ENCODE results near the gene HNRNPLL. TPM values are rescaled to one million over a fixed set of nuclear protein-coding genes. Genes with fewer than 3 reads are reported as not detected.
A peak's percentile ranks its signal among the peaks of the same experiment; 100 is the strongest.

Gene HNRNPLL
- total RNA-seq, 1 experiment from 2014 or later: 32.4 TPM

DNA sequence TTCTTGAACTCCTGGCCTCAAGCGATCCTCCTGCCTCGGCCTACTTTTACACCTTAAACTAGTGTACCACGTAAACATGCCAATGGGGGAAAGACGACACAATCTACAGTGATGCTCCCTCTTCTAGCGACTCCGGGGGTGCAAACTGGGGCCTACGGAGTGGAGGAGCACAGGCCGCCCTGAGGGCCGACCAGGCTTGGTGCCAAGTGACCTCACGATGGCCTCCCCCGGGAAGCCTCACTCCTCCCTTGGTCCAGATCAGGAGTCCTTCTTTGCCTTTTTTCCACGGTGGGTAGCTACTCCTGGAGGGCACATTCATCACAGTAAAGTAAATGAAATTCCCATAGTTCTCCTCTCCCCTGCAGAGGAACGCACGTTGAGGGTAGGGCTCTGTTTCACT lies 73.5 kb downstream of the HNRNPLL start:
- no peak for DNase-seq (ENCODE audit: low spot score)

DNA sequence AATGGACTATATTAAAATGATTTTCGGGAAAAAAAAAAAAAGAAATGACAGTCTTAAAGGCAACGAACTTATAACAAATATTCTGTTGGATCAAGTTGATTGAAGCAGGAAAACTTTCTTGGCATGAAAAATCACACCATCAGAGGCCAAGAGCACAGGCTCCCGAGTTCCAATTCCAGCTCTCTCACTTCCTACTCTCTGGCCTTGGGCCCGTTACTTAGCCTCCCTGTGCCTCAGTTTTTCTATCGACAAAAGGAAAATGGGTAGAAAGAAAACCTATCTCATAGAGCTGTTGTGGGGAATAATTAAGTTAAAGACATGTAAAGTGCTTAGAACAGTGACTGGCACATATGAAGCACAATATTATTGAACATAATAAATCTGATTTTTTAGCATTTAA lies 74.2 kb downstream of the HNRNPLL start:
- DNase-seq (ENCODE audit: low spot score): no peak

DNA sequence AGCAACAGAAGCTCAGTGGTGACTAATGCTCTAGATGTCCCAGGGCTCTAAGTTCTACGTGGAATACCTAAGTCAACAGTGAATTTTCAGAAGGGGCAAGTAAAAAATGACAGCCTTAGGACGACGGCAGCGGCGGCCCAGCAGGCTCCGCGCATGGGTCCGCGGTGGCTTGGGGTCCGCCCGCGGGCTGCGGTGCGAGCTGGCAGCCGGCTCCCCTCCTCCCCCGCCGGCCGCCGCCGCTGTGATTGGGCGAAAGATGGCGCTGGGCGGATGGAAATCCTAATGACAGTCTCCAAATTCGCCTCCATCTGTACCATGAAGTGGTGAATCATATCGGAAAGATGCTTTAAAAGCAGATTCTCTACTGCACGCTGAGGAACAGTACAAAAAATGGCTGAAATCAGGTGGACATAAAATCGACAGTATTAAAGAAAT lies 74.7 kb downstream of the HNRNPLL start:
- no peak for DNase-seq (ENCODE audit: low spot score)

DNA sequence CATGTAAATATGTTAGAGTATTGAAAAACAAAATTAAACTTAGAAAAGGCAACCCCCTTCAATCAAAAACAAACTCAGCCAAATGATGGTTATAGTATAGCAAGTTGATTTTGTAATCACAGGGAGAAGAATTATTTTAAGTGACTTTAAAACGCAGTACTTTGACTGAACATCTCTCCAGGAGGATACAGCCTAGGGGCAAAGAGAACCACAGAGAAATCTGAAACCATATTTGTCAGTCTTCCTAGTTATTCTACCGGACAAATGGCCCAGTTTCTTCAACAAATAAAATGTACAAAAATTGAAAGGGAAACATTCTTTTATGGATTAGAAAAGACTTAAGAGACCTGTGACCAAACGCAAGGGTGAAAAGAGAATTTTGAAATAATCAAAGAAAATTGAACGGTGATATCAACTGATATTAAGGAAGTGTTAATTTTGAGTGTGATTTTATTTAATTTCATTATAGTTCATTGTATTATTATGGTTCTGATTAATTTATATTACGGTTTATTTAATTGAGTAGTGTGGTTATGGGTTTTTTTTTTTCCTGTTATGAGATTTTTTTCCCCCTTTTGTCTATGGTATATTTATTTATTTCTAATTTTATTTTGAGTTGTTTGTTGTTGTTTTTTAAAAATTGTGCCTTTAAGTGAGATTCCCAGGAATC lies 75.3 kb downstream of the HNRNPLL start:
- no peak for DNase-seq (ENCODE audit: low spot score)

DNA sequence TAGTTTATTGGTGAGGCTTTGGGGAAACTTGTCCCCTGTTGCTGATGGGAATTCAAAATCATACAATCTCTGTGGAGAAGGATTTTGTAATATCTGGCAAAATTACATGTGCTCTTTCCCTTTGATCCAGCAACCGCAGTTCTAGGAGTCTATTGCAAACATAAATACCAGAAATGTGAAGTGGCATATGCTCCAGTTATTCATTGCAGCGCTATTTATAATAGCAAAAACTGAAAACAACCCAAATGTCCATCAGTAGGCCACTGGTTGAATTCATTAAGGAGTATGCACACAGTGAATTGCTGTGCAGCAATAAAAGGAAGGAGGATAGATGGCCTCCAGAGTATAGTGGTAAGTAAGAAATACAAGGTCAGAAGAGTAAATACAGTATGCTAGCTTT lies 76.5 kb downstream of the HNRNPLL start:
- DNase-seq (ENCODE audit: low spot score): no peak

DNA sequence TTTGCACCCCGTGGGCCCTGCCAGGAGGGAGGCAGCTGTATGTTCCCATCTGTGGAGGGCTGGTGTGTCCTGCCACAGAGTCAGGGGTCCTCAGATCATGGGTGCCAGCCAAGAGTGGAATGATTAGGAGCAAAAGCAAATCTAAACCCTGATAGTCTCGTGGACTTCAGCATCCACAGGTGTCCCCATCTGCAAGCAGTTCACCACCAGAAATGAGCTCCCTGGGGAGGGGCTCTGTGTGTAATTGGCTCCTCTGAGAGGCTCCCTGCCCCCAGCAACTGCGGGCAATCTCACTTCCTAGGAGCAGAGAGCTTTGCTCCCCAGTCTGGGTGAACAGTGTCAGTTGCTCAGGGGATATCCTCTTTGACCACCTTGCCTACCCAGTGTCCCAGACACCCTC lies 78.1 kb downstream of the HNRNPLL start:
- no peak for DNase-seq (ENCODE audit: low spot score)

DNA sequence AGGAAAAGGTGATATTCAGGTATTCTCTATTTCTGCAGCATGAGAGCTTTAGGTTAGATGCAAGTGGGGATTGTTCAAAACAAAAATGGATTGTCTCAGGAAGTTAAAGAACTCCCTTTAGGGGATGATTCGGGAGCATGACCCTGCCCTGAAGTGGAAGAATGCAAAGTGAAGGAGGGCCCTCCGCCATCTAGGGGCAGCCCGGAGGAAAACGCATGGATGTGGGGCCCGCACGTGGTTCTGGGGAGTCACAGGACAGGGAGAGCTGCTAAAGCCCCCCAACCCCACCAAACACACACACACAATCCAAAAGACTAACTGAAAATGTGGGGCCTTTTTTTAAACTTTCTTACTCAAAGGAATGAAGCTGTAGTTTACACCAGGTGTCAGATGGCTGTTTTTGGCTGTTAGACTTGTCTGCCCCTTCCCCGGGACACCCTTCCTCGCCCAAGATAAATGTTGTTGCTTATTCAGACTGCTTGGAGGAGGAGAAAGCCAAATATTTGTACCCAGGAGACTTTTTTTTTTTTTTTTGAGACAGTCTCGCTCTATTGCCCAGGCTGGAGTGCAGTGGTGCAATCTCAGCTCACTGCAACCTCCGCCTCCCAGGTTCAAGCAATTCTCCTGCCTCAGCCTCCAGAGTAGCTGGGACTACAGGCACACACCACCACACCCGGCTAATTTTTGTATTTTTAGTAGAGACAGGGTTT lies 78.8 kb downstream of the HNRNPLL start:
- peak; percentile 20 for DNase-seq (ENCODE audit: low spot score)

DNA sequence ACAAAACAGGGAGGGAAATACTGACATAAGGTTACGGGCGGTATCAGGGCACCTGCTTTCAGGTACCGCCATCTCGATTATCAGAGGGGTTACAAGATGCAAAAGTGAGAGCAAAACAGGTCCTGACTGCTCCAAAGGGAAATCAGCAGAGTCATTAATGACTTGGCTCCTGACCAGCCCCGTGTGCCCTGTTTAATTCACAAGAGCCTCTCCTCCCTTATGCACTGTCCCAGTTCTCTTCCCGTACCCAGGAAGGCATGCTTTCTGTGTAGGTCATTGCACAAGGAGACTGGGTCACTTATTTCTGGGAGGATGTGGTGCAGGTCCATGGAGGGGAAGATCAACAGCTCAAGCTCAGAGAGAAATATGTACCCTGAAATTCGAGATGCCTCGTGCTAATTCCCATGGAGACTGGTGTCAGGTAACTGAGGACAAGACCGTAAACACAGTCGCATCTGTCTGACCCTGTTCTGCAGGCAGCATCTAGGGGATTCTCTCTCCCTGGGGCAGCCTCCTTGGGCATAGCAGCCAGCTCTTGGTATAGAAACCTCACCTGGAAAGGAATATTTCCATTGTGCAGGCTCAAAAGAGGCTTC lies 79.9 kb downstream of the HNRNPLL start:
- DNase-seq (ENCODE audit: low spot score): no peak

DNA sequence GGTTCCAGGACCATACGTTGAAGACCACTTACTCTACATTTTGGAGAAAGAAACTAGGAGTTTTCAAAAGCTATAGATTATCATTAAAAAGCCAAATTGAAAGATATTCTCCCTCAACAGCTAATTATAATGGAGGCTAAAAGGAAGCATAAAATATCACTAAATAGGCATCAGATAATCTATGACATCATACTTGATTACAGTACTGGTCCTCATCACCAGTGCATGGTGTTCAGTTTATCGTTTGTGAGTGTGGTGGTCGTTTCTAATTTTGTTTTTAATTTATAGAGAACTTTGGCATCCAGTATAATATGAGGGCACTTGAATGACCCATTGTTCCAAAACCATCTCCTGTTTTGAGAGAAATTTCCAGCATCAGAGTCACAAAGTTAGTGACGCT lies 80.9 kb downstream of the HNRNPLL start:
- no peak for DNase-seq (ENCODE audit: low spot score)

DNA sequence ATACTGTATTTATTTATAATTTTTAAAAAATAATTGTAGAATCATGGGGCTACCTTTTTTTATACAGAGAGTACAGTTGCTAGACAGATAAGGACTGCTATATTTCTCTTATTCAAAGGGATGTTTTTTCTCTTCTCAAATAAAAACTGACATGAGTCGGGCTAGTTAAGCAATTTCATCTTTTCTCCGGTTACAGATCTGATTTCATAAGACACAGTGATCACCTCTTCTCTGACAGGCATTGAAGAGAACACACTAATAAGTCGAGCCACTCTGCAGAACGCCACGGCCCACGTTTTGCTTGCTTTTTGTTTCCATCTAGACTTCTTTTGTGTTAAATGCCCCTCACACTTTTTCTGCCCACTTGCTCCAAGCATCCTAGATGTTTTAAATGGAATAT lies 85.4 kb downstream of the HNRNPLL start:
- no peak for DNase-seq (ENCODE audit: low spot score)

DNA sequence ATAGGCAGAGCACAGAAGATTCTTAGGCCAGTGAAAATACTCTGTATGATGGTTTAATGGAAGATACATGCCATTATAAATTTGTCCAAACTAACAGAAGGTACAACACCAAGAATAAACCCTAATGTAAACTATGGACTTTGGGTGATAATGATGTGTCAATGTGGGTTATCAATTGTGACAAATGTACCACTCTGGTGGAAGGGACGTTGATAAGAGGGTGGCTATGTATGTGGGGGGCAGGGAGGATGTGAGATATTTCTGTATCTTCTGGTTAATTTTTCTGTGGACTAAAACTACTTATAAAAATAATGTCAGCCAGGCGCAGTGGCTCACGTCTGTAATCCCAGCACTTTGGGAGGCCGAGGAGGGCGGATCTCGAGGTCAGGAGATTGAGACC lies 86.2 kb downstream of the HNRNPLL start:
- no peak for DNase-seq (ENCODE audit: low spot score)

DNA sequence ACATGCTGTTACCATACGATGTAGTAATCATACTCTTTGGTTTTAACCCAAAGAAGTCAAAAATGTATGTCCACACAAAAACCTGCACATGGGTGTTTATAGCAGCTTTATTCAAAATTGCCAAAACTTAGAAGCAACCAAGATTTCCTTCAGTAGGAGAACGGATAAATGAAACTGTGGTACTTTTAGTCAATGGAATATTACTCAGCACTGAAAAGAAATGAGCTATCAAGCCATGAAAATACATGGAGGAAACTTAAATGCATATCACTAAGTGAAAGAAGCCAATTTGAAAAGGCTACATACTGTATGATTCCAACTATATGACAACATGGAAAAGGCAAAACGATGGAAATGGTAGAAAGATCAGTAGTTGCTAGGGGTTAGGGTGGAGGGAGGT lies 86.6 kb downstream of the HNRNPLL start:
- DNase-seq (ENCODE audit: low spot score): no peak

DNA sequence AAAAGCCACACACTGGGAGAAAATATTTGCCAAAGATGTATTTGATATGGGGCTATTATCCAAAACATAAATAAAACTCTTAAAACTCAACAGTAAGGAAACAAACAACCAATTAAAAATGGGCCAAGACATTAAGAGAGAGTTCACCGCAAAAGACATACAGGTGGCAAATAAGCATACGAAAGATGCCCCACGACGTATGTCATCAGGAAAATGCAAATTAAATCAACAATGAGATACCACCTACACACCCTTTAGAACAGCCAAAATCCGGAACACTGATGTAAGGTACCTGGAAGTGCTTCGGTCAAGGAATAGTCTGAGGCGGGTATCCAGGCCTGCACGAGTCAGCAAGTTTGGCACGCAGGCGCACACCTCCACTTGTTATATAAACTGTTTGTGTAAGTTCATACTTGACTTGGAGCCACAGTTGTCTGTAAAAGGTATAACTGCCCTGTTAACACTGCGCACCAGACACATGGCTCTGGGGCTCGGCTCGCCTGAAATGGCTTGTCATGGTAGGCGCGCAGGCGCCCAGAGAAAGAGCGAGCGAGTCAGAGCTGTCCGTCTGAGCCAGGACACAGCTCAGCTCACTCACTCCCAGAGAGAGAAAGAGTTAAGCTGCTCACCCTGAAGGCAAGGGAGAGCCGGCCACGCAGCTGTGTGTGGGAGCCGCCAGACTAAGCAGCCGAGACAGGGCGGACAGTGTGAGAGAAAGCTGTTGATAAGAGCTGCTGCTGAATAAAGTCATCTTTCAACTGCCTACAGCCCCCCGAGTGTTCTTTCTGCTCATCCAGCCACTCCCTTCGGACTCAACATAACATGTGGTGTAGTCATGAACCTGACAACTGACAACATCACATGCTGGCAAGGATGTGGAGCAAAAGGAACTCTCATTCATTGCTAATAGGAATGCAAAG lies 87.3 kb downstream of the HNRNPLL start:
- DNase-seq (ENCODE audit: low spot score): peak; percentile 87

DNA sequence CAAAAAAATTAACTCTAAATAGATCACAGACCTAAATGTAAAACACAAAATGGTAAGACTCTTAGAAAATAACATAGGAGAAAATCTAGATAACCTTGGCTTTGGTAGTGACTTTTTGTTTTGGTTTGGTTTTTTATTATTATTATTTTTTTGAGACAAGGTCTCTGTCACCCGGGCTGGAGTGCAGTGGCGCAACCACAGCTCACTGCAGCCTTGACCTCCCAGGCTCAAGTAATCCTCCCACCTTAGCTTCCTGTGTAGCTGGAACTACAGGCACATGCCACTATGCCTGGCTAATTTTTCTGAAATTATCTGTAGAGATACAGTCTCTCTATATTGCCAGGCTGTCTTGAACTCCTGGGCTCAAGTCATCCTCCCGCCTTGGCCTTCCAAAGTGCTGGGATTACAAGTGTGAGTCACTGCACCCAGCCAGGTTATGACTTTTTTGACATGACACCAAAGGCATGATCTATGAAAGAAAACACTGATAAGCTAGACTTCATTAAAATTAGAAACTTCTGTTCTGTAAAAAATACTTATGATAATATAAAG lies 88.0 kb downstream of the HNRNPLL start:
- no peak for DNase-seq (ENCODE audit: low spot score)

DNA sequence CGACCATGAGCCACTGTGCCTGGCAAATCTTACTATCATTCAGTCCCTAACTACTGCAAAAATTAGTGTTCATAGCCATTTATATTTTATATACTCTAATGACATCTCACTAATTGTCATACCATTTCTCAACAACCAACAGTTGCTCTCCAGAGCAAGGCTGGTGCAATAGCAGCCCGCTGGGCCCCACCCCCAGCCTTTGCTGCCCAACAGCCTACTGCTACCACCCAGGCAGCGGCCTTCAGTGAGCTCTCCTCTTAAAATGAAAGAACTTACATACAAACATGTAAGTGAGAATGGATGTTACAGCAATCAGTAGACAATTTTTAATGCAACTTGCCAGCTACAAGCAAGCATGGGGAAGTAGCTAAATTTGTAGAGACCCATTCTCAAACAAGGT lies 90.5 kb downstream of the HNRNPLL start:
- no peak for DNase-seq (ENCODE audit: low spot score)

Other genes starting within 250 kb of the HNRNPLL start
- gene ATL2, start 225.7 kb downstream of the HNRNPLL start, total RNA-seq (2014; rRNA removed; shearing (Covaris generic)): 64.8 and 72.0 TPM in 2 replicates
- gene GALM, start 63.2 kb upstream of the HNRNPLL start, total RNA-seq (2014; rRNA removed; shearing (Covaris generic)): 20.8 and 25.0 TPM in 2 replicates
- 124 and 133 TPM in 2 replicates for gene SRSF7, start 148.4 kb upstream of the HNRNPLL start, total RNA-seq (2014; rRNA removed; shearing (Covaris generic))
- 6.9 and 9.0 TPM in 2 replicates for gene GEMIN6, start 175.3 kb upstream of the HNRNPLL start, total RNA-seq (2014; rRNA removed; shearing (Covaris generic))

All from HT-29 (cell line).